Measurements from ENCODE around the gene CMTR1. TPM values are rescaled to one million over a fixed set of nuclear protein-coding genes. Genes with fewer than 3 reads are reported as not detected.

Gene CMTR1
- total and polyA plus RNA-seq, 10 of the 15 experiments (the other 5 are each of a cell fraction or from before 2014, with no cell fraction given) = 2.7 to 67.0 (median 46.2) TPM

- CTCF ChIA-PET = interaction anchor here (0.7 to 3.5 kb wide), 6 partner anchors 9 to 220 kb away, joined by 3 to 19 read pairs (median 4); no protein-coding TSS in a partner anchor
- peaks cover 23% of the 10 kb centered on the region for H3K79me2 ChIP-seq (ENCODE audit: control insufficient read depth, insufficient read depth, low read length)
- H3K27ac ChIP-seq (ENCODE audit: control insufficient read depth, insufficient read depth) = no peak overlapping the region
- POLR2A ChIA-PET = interaction anchor here (0.9 to 4.8 kb wide), 6 partner anchors 9 to 62 kb away, joined by 3 to 31 read pairs (median 4); no protein-coding TSS in a partner anchor
- H3K27me3 ChIP-seq (replicated peaks in 1 of 2; ENCODE audit: control insufficient read depth in 2 of 2, insufficient read depth in 2 of 2, low read length in 1 of 2) = no peaks in the 10 kb centered on the region
- intact Hi-C loops (cut with micrococcal nuclease; ENCODE audit: unreplicated experiment) = no loop called here
- RAD21 ChIA-PET (ENCODE audit: unreplicated experiment) = interaction anchor here (0.8 to 5.2 kb wide), 10 partner anchors 10 to 61 kb away, joined by 3 to 19 read pairs (median 5); no protein-coding TSS in a partner anchor
- ATAC-seq (no peak), FAIRE-seq (no peak), DNase-seq (ENCODE audit: low read depth, low spot score) (no peak)
- no TSS peak for BruUV-seq (replicated peaks)
- H3K9me3 ChIP-seq (replicated peaks; ENCODE audit: control insufficient read depth, insufficient read depth, low read length) = no peaks in the 10 kb centered on the region
- H3K4me1 ChIP-seq (ENCODE audit: control insufficient read depth, insufficient read depth, low read length) = peaks cover 33% of the 10 kb centered on the region
- SMC1A ChIA-PET (ENCODE audit: uncharacterized antibody, unreplicated experiment) = interaction anchor here (0.7 to 5.8 kb wide), 15 partner anchors 7 to 176 kb away, joined by 3 to 33 read pairs (median 4); no protein-coding TSS in a partner anchor
- H4K20me1 ChIP-seq (ENCODE audit: control insufficient read depth, insufficient read depth) = no peaks in the 10 kb centered on the region
- WGBS (ENCODE audit: insufficient coverage, insufficient replicate concordance, low lambda C conversion rate, missing lambda C conversion rate) = 50% methylated on average over 10 of the region's 10 CpGs
- H3K36me3 ChIP-seq (ENCODE audit: control insufficient read depth in 2 of 2, insufficient read depth in 2 of 2, low read length in 1 of 2) = no peaks in the 10 kb centered on the region
- H3K4me2 ChIP-seq (ENCODE audit: control insufficient read depth, insufficient read depth) = no peak overlapping the region
- H3K9ac ChIP-seq (ENCODE audit: control insufficient read depth, insufficient read depth, low read length) = no peak overlapping the region
- TF ChIP-seq MYB (IDR thresholded peaks at IDR 0.05; ENCODE audit: borderline replicate concordance, low read depth, low read length) (no peak), ETV6 (conservative IDR thresholded peaks at IDR 0.05 in 1 of 2, IDR thresholded peaks at IDR 0.05 in 1 of 2; ENCODE audit: borderline replicate concordance in 1 of 2, low read depth in 1 of 2) (no peak), ZBED1 (IDR thresholded peaks at IDR 0.05; ENCODE audit: borderline replicate concordance) (no peak), RUNX3 (IDR thresholded peaks at IDR 0.05; ENCODE audit: low read length) (no peak), SIX5 (IDR thresholded peaks at IDR 0.05; ENCODE audit: low read depth, low read length, severe bottlenecking) (no peak), BMI1 (IDR thresholded peaks at IDR 0.05; ENCODE audit: borderline replicate concordance) (no peak), RCOR1 (conservative IDR thresholded peaks at IDR 0.05; ENCODE audit: low read depth, low read length) (no peak), ZSCAN29 (IDR thresholded peaks at IDR 0.05) (no peak), SPI1 (IDR thresholded peaks at IDR 0.05; ENCODE audit: borderline replicate concordance, insufficient read depth, low read depth, low read length) (no peak), BCLAF1 (IDR thresholded peaks at IDR 0.05) (no peak)
- TF ChIP-seq, protein P1, sequence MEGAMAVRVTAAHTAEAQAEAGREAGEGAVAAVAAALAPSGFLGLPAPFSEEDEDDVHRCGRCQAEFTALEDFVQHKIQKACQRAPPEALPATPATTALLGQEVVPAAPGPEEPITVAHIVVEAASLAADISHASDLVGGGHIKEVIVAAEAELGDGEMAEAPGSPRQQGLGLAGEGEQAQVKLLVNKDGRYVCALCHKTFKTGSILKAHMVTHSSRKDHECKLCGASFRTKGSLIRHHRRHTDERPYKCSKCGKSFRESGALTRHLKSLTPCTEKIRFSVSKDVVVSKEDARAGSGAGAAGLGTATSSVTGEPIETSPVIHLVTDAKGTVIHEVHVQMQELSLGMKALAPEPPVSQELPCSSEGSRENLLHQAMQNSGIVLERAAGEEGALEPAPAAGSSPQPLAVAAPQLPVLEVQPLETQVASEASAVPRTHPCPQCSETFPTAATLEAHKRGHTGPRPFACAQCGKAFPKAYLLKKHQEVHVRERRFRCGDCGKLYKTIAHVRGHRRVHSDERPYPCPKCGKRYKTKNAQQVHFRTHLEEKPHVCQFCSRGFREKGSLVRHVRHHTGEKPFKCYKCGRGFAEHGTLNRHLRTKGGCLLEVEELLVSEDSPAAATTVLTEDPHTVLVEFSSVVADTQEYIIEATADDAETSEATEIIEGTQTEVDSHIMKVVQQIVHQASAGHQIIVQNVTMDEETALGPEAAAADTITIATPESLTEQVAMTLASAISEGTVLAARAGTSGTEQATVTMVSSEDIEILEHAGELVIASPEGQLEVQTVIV (IDR thresholded peaks at IDR 0.05; ENCODE audit: borderline replicate concordance, partially characterized antibody) = no peak
- TF ChIP-seq, protein P2, sequence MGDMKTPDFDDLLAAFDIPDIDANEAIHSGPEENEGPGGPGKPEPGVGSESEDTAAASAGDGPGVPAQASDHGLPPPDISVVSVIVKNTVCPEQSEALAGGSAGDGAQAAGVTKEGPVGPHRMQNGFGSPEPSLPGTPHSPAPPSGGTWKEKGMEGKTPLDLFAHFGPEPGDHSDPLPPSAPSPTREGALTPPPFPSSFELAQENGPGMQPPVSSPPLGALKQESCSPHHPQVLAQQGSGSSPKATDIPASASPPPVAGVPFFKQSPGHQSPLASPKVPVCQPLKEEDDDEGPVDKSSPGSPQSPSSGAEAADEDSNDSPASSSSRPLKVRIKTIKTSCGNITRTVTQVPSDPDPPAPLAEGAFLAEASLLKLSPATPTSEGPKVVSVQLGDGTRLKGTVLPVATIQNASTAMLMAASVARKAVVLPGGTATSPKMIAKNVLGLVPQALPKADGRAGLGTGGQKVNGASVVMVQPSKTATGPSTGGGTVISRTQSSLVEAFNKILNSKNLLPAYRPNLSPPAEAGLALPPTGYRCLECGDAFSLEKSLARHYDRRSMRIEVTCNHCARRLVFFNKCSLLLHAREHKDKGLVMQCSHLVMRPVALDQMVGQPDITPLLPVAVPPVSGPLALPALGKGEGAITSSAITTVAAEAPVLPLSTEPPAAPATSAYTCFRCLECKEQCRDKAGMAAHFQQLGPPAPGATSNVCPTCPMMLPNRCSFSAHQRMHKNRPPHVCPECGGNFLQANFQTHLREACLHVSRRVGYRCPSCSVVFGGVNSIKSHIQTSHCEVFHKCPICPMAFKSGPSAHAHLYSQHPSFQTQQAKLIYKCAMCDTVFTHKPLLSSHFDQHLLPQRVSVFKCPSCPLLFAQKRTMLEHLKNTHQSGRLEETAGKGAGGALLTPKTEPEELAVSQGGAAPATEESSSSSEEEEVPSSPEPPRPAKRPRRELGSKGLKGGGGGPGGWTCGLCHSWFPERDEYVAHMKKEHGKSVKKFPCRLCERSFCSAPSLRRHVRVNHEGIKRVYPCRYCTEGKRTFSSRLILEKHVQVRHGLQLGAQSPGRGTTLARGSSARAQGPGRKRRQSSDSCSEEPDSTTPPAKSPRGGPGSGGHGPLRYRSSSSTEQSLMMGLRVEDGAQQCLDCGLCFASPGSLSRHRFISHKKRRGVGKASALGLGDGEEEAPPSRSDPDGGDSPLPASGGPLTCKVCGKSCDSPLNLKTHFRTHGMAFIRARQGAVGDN (IDR thresholded peaks at IDR 0.05) = no peak
- no peak overlapping the region for H3K4me3 ChIP-seq
- peak overlapping the region; percentile 50 for H2AFZ ChIP-seq (ENCODE audit: control insufficient read depth, low read depth, low read length)
- in situ Hi-C loops (cut with MboI) = no loop called here
These were observed 68.8 kb downstream of the CMTR1 start for GRCh38 chr6:37501632-37502491.

Measured in GM12878 (cell line).